Endodermal cell (in vitro differentiated cells): ENCODE results near the gene MLYCD. TPM values are rescaled to one million over a fixed set of nuclear protein-coding genes. Genes with fewer than 3 reads are reported as not detected.

Source experiments
- DNase-seq: peaks from one replicate; pipeline ENCODE4 v3.0.0-alpha.2; 2017
- H3K27ac ChIP-seq: 2 replicates; pipeline ENCODE4 v1.5.1; 2013; ENCODE audit warnings: mild to moderate bottlenecking, low read depth, low read length, moderate library complexity
- H3K27me3 ChIP-seq: 2 replicates; pipeline ENCODE4 v1.6.1; 2013; ENCODE audit warnings: mild to moderate bottlenecking, low read length, moderate library complexity; ENCODE audit not compliant: insufficient read depth, control insufficient read depth, poor library complexity, severe bottlenecking
- H3K36me3 ChIP-seq: 2 replicates; pipeline ENCODE4 v1.7.0; 2013; ENCODE audit warnings: mild to moderate bottlenecking, low read length, moderate library complexity; ENCODE audit not compliant: control insufficient read depth, insufficient read depth
- H3K4me1 ChIP-seq: one replicate; pipeline ENCODE4 v1.7.0; 2013; ENCODE audit warnings: low read length; ENCODE audit not compliant: control insufficient read depth, insufficient read depth
- H3K4me3 ChIP-seq: 2 replicates; pipeline ENCODE4 v1.5.1; 2013; ENCODE audit warnings: mild to moderate bottlenecking, low read length, moderate library complexity
- H3K9ac ChIP-seq: 2 replicates; pipeline ENCODE4 v1.6.1; 2013; ENCODE audit warnings: mild to moderate bottlenecking, low read length, moderate library complexity; ENCODE audit not compliant: poor library complexity, severe bottlenecking; ENCODE audit errors: extremely low read depth
- H3K9me3 ChIP-seq: 2 replicates; pipeline ENCODE4 v1.6.1; 2013; ENCODE audit warnings: mild to moderate bottlenecking, low read length, moderate library complexity; ENCODE audit not compliant: control insufficient read depth
- H3K27ac Mint-ChIP-seq: 2 replicates; pipeline ENCODE4 v1.8.0; 2020; ENCODE audit warnings: mixed read lengths
- H3K27me3 Mint-ChIP-seq: 2 replicates; pipeline ENCODE4 v1.8.0; 2021; ENCODE audit warnings: mild to moderate bottlenecking, mixed read lengths; ENCODE audit not compliant: insufficient read depth
- H3K36me3 Mint-ChIP-seq: 2 replicates; pipeline ENCODE4 v1.8.0; 2020; ENCODE audit warnings: low read depth, mixed read lengths
- H3K4me1 Mint-ChIP-seq: 2 replicates; pipeline ENCODE4 v1.8.0; 2020; ENCODE audit warnings: mixed read lengths
- H3K4me3 Mint-ChIP-seq: 2 replicates; pipeline ENCODE4 v1.8.0; 2020; ENCODE audit warnings: mild to moderate bottlenecking, moderate library complexity, mixed read lengths
- H3K9me3 Mint-ChIP-seq: 2 replicates; pipeline ENCODE4 v1.8.0; 2020; ENCODE audit warnings: mild to moderate bottlenecking, mixed read lengths
- CTCF ChIP-seq: fragments of 200-600 bp; sonication (generic); conservative IDR thresholded peaks from 2 replicates; pipeline ENCODE4 v1.5.0; 2021; ENCODE audit warnings: antibody characterized with exemption, mild to moderate bottlenecking
- WGBS, 2 experiments: methylation state at CpG; one replicate each; pipeline versions ENCODE4 v1.1.5 to v1.1.7; 2013; ENCODE audit warnings: missing lambda C conversion rate in 2 of 2, mixed read lengths in 1 of 2; ENCODE audit not compliant: insufficient coverage in 1 of 2, insufficient read length in 1 of 2; 5-methylcytosine and 5-hydroxymethylcytosine counted together
- total RNA-seq, 2 donors: library from RNA; stranded (reverse); fragmentation: NEBNext Ultra II Directional in 1 of 2; extraction: Animal tissue kit (Norgen Biotek cat#: 25700) in 1 of 2; gene quantifications; 2 replicates in 1 of 2; 3 replicates in 1 of 2; pipeline ENCODE4 v1.2.1, GENCODE V29; 2021

The MLYCD gene
- total RNA-seq, 2 donors from 2014 or later = 11.1 to 19.0 TPM

- H3K27me3 ChIP-seq = no peaks in the 10 kb centered on the region
- peaks cover 2% of the 10 kb centered on the region for H3K9me3 Mint-ChIP-seq
- H3K27ac ChIP-seq = no peak within 1 kb of the TSS
- H3K4me1 Mint-ChIP-seq = peaks cover 13% of the 10 kb centered on the region
- H3K27me3 Mint-ChIP-seq = peaks cover 5% of the 10 kb centered on the region
- no peak for TF ChIP-seq CTCF
- 19 to 28% methylated on average over 22 to 29 of the region's 30 CpGs for WGBS, 2 experiments
- H3K36me3 Mint-ChIP-seq = peaks cover 3% of the 10 kb centered on the region
- H3K36me3 ChIP-seq = no peaks in the 10 kb centered on the region
- H3K9ac ChIP-seq = no peak within 1 kb of the TSS
- no peaks in the 10 kb centered on the region for H3K9me3 ChIP-seq
- peak; percentile 88 for DNase-seq
- peak within 1 kb of the TSS; percentile 65 for H3K4me3 ChIP-seq
- peak within 1 kb of the TSS; percentile 34 for H3K4me3 Mint-ChIP-seq
- H3K4me1 ChIP-seq = peaks cover 8% of the 10 kb centered on the region
- no peak within 1 kb of the TSS for H3K27ac Mint-ChIP-seq
Observed at GRCh38 chr16:83952940-83953795, 54.3 kb downstream of the MLYCD start, which contains the start of gene OSGIN1. TSS of gene OSGIN1 (plus strand) at chr16:83953240. CDS start at chr16:83957672, 4,432 bp downstream.

GRCh38 chr16:83953796-83954576, 55.1 kb downstream of the MLYCD start:
- H3K4me1 ChIP-seq = peaks cover 8% of the 10 kb centered on the region
- H3K27ac Mint-ChIP-seq = peak overlapping the region; percentile 83
- peak overlapping the region; percentile 34 for H3K4me3 Mint-ChIP-seq
- 32 to 38% methylated on average over 8 to 18 of the region's 19 CpGs for WGBS, 2 experiments
- H3K36me3 Mint-ChIP-seq = no peaks in the 10 kb centered on the region
- peaks cover 2% of the 10 kb centered on the region for H3K9me3 Mint-ChIP-seq
- no peaks in the 10 kb centered on the region for H3K36me3 ChIP-seq
- peak overlapping the region; percentile 65 for H3K4me3 ChIP-seq
- H3K9ac ChIP-seq = no peak overlapping the region
- no peaks in the 10 kb centered on the region for H3K27me3 ChIP-seq
- peaks cover 4% of the 10 kb centered on the region for H3K27me3 Mint-ChIP-seq
- H3K27ac ChIP-seq = no peak overlapping the region
- H3K4me1 Mint-ChIP-seq = peaks cover 10% of the 10 kb centered on the region
- H3K9me3 ChIP-seq = no peaks in the 10 kb centered on the region
- DNase-seq = peak; percentile 76
- peak; percentile 79 for TF ChIP-seq CTCF

GRCh38 chr16:83954577-83955016, 55.7 kb downstream of the MLYCD start:
- Histone ChIP-seq H3K36me3 (no peaks in the 10 kb centered on the region), H3K9me3 (no peaks in the 10 kb centered on the region), H3K27me3 (no peaks in the 10 kb centered on the region), H3K4me3 (peak overlapping the region; percentile 65), H3K27ac (no peak overlapping the region), H3K9ac (no peak overlapping the region), H3K4me1 (peaks cover 8% of the 10 kb centered on the region)
- no peaks in the 10 kb centered on the region for H3K36me3 Mint-ChIP-seq
- H3K4me3 Mint-ChIP-seq = no peak overlapping the region
- H3K27ac Mint-ChIP-seq = peak overlapping the region; percentile 83
- TF ChIP-seq CTCF = no peak
- DNase-seq = peak; percentile 84
- peaks cover 2% of the 10 kb centered on the region for H3K9me3 Mint-ChIP-seq
- H3K4me1 Mint-ChIP-seq = peaks cover 10% of the 10 kb centered on the region
- H3K27me3 Mint-ChIP-seq = peaks cover 4% of the 10 kb centered on the region
- 63 to 75% methylated on average over 7 to 9 of the region's 9 CpGs for WGBS, 2 experiments
